Suprapubic skin (tissue), 4 donors: ENCODE data around the gene MCF2L. TPM values are rescaled to one million over a fixed set of nuclear protein-coding genes. Genes with fewer than 3 reads are reported as not detected.

Experiments
- DNase-seq, 2 donors: peaks; one replicate each; pipeline ENCODE4 v3.0.0-alpha.2; 2019; ENCODE audit warnings: low spot score in 2 of 2
- H3K27ac ChIP-seq: fragments of 200-600 bp; sonication (generic); one replicate; pipeline ENCODE4 v1.5.1; 2019
- H3K27me3 ChIP-seq: fragments of 200-600 bp; sonication (generic); one replicate; pipeline ENCODE4 v1.5.1; 2019
- H3K36me3 ChIP-seq: fragments of 200-600 bp; sonication (generic); one replicate; pipeline ENCODE4 v1.5.1; 2019
- H3K4me1 ChIP-seq: fragments of 200-600 bp; sonication (generic); one replicate; pipeline ENCODE4 v1.5.1; 2019
- H3K4me3 ChIP-seq: fragments of 200-600 bp; sonication (generic); one replicate; pipeline ENCODE4 v1.5.1; 2019; ENCODE audit warnings: mild to moderate bottlenecking
- H3K9me3 ChIP-seq: fragments of 200-600 bp; sonication (generic); one replicate; pipeline ENCODE4 v1.5.1; 2019
- EP300 ChIP-seq: sonication (generic); formaldehyde crosslinking; IDR thresholded peaks from one replicate; pipeline ENCODE4 v1.6.1; 2017; ENCODE audit warnings: antibody characterized with exemption
- POLR2A ChIP-seq, 2 donors: fragments of 450-650 bp; IDR thresholded peaks; one replicate each; pipeline ENCODE4 v1.6.1; 2017; ENCODE audit warnings: antibody characterized with exemption in 2 of 2, mild to moderate bottlenecking in 2 of 2, moderate library complexity in 2 of 2
- POLR2AphosphoS5 ChIP-seq, 3 donors: sonication (generic); formaldehyde crosslinking; IDR thresholded peaks; one replicate each; pipeline ENCODE4 v1.6.1; 2017; ENCODE audit warnings: antibody characterized with exemption in 3 of 3
- WGBS: methylation state at CpG from one replicate; pipeline ENCODE4 v1.1.5; 2018; 5-methylcytosine and 5-hydroxymethylcytosine counted together
- total RNA-seq, 4 donors: library from RNA; depleted of rRNA; stranded (reverse); fragments of >200 nt; gene quantifications; one replicate each; pipeline ENCODE4 v1.1.0, GENCODE V29; 2016
- TF ChIP-seq, protein P1 (sequence below), 2 donors: fragments of 200-600 bp in 1 of 2; fragments of 450-650 bp in 1 of 2; sonication (generic) in 1 of 2; IDR thresholded peaks; one replicate each; pipeline ENCODE4 v1.5.1; 2016 to 2019; ENCODE audit warnings: antibody characterized with exemption in 2 of 2, mild to moderate bottlenecking in 1 of 2, moderate library complexity in 1 of 2

Gene MCF2L
- total RNA-seq, 4 donors from 2014 or later = 25.4 to 144 (median 50.0) TPM

DNA sequence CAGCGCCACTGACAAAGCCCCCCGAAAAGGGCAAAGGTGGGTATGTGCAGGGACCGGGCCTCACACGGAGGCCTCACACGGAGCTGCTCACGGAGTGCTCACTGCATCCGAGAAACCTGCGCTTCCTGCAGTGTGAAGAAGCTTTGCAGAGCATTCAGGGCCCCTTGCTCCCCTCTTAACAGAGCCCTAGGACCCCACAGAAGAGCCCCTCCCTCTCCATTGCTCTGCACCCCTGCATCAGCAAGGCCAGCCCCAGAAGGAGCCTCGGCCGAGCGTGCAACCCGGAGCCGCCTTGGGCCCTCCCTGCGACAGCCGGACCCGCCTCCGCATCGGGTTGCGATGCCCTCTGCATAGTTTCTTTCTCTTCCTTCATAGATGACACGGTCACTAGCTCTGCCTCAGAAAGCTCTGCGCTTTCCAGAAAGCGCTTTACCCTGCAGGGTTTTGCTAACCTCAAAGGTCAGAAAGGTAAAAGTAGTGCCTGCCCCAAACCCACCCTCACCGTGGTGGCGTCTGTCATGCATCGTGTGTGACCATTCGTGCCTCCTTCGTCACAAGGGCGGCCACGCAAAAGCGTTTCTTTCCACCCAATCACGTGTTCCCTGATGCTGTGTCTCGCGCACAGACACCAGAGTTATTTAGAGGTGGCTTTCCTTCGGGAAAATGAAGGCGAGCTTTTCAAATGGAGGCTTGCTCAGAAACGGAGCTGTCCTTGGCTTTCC is 120.8 kb downstream of the MCF2L start:
- H3K9me3 ChIP-seq = no peaks in the 10 kb centered on the region
- no peaks in the 10 kb centered on the region for H3K27me3 ChIP-seq
- no peaks in the 10 kb centered on the region for H3K4me1 ChIP-seq
- WGBS = 88% methylated on average over 36 of the region's 36 CpGs
- no peak overlapping the region for H3K27ac ChIP-seq
- peaks cover 39% of the 10 kb centered on the region for H3K36me3 ChIP-seq
- TF ChIP-seq, protein P1, sequence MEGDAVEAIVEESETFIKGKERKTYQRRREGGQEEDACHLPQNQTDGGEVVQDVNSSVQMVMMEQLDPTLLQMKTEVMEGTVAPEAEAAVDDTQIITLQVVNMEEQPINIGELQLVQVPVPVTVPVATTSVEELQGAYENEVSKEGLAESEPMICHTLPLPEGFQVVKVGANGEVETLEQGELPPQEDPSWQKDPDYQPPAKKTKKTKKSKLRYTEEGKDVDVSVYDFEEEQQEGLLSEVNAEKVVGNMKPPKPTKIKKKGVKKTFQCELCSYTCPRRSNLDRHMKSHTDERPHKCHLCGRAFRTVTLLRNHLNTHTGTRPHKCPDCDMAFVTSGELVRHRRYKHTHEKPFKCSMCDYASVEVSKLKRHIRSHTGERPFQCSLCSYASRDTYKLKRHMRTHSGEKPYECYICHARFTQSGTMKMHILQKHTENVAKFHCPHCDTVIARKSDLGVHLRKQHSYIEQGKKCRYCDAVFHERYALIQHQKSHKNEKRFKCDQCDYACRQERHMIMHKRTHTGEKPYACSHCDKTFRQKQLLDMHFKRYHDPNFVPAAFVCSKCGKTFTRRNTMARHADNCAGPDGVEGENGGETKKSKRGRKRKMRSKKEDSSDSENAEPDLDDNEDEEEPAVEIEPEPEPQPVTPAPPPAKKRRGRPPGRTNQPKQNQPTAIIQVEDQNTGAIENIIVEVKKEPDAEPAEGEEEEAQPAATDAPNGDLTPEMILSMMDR (IDR thresholded peaks at IDR 0.05) = no peak
- TF ChIP-seq POLR2A (IDR thresholded peaks at IDR 0.05) = no peak
- TF ChIP-seq POLR2AphosphoS5 (IDR thresholded peaks at IDR 0.05) = no peak
- no peak for TF ChIP-seq EP300
- DNase-seq = peak in 1 of 2 donors; percentile 61
- no peak overlapping the region for H3K4me3 ChIP-seq

DNA sequence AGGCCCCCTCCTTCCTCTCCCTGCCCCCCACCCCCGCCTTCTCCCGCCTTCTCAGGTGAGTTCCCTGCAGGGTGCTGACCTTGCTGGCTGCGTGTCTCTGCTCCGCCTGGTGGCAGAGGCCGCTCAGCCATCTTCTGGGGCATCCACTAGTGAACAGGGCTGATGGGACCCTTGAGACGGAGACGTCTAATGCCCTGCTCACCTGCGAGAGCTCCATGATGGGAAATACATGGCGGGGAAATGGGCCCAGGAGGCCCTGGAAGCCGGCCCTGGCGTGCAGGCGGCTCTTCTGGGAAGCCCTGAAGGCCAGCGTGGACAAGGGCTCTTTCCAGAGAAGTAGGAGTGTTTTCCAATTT is 121.4 kb downstream of the MCF2L start:
- Histone ChIP-seq H3K27me3 (no peaks in the 10 kb centered on the region), H3K27ac (no peak overlapping the region), H3K4me3 (no peak overlapping the region), H3K36me3 (peaks cover 39% of the 10 kb centered on the region), H3K9me3 (no peaks in the 10 kb centered on the region), H3K4me1 (no peaks in the 10 kb centered on the region)
- DNase-seq = no peak
- TF ChIP-seq EP300 (no peak), POLR2A (IDR thresholded peaks at IDR 0.05) (no peak), POLR2AphosphoS5 (IDR thresholded peaks at IDR 0.05) (no peak)
- TF ChIP-seq, protein P1 (IDR thresholded peaks at IDR 0.05) = no peak
- 89% methylated on average over 12 of the region's 13 CpGs for WGBS

DNA sequence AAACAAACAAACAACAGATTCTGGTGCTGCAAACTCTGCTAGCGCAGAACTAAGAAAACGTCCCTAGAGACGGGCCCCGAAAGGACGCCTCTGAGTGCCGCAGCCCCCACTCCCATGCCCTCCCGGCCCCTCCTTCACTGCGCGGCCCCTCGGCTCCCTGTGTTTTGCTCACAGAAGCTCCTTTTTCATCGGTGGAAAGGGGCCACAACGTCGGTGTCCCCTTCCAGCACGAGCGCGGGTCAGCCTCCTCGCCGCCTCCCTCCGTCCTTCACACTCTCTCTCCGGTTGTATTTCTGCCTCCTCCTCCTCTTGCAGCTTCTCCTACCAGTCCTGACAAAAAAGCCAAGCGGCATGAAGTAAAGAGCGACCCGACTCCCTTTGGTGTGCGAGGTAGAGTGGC is 121.8 kb downstream of the MCF2L start:
- no peaks in the 10 kb centered on the region for H3K9me3 ChIP-seq
- H3K4me3 ChIP-seq = no peak overlapping the region
- DNase-seq = no peak
- H3K27me3 ChIP-seq = no peaks in the 10 kb centered on the region
- TF ChIP-seq, protein P1 (IDR thresholded peaks at IDR 0.05) = no peak
- TF ChIP-seq POLR2A (IDR thresholded peaks at IDR 0.05) (no peak), POLR2AphosphoS5 (IDR thresholded peaks at IDR 0.05) (no peak), EP300 (no peak)
- no peaks in the 10 kb centered on the region for H3K4me1 ChIP-seq
- peaks cover 39% of the 10 kb centered on the region for H3K36me3 ChIP-seq
- no peak overlapping the region for H3K27ac ChIP-seq
- 93% methylated on average over 24 of the region's 24 CpGs for WGBS

DNA sequence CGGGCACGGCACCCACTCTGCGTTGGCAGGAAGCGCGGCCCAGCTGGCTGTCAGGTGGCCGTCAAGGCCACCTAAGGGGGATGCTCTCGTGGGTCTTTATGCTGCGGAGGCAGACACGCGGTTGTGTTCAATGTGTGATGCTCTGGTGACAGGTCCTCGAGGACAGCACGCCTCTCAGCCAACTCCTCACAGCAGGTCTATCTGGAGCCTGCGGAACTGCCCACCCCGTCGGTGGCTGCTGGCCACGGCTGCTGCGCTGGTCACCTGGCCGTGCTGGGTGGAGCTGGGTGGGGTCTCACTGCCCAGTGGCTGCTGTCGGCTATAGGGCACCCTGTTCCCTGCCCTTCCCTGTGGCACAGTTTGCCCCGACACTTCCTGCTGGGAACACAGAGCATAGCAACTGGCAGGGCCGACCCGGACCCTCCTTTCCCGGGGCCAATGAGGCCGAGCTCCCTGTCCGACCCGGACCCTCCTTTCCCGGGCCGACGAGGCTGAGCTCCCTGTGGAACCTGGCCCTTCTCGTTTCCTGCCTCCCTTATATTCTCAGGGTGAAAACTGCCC is 122.3 kb downstream of the MCF2L start:
- Histone ChIP-seq H3K4me3 (no peak overlapping the region), H3K27me3 (no peaks in the 10 kb centered on the region), H3K27ac (no peak overlapping the region), H3K4me1 (no peaks in the 10 kb centered on the region), H3K36me3 (peaks cover 42% of the 10 kb centered on the region), H3K9me3 (no peaks in the 10 kb centered on the region)
- 77% methylated on average over 17 of the region's 30 CpGs for WGBS
- TF ChIP-seq POLR2AphosphoS5 (IDR thresholded peaks at IDR 0.05) (no peak), EP300 (no peak), POLR2A (IDR thresholded peaks at IDR 0.05) (no peak)
- TF ChIP-seq, protein P1 (IDR thresholded peaks at IDR 0.05) = no peak
- no peak for DNase-seq

DNA sequence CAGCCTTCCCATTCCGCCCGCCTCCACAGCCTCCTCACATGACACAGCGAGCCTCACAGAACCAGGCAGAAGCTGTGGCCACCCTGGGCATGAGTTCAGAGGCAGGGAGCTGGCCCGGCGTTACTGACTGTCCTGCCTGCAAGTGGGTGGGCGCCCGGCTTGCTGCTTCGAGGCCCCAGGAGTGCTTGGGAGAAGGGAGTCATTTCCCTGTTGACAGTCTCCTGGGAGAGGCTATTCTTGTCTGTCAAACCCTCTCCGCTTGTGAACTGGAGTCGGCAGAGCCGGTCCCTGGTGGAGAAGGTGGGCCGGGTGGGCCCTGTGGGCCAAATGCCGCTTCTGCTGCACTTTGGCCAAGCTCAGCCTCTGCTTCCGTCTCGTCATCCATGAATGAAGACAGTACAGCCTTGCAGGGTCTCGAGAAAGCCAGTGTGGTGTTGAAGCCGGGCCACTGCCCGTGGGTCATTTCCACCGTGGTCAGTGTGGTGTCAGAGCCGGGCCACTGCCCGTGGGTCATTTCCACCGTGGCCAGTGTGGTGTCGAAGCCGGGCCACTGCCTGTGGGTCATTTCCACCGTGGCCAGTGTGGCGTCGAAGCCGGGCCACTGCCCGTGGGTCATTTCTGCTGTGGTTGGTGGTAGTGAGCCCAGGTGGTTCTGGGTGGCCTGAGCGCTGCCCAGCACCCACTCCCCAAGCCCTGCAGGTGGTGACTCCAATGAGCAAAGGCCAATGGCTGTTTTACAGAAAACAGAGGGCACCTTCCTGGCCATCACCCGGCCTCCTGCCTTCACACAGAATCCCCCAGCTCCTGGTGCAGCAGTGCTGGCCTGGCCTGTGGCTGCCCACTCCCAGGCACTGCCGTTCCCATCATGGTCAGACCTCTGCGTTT is 123.1 kb downstream of the MCF2L start:
- Histone ChIP-seq H3K36me3 (peaks cover 43% of the 10 kb centered on the region), H3K4me1 (no peaks in the 10 kb centered on the region), H3K9me3 (no peaks in the 10 kb centered on the region), H3K27ac (no peak overlapping the region), H3K27me3 (no peaks in the 10 kb centered on the region), H3K4me3 (no peak overlapping the region)
- 91% methylated on average over 26 of the region's 33 CpGs for WGBS
- DNase-seq = no peak
- TF ChIP-seq EP300 = no peak
- TF ChIP-seq POLR2AphosphoS5 (IDR thresholded peaks at IDR 0.05) = no peak
- TF ChIP-seq POLR2A (IDR thresholded peaks at IDR 0.05) = no peak
- TF ChIP-seq, protein P1 (IDR thresholded peaks at IDR 0.05) = no peak
